B cell (primary cell): ENCODE results near the gene SEC62. TPM values are rescaled to one million over a fixed set of nuclear protein-coding genes. Genes with fewer than 3 reads are reported as not detected.

ENCODE experiments used
- ATAC-seq: fragments of 200-7000 bp; cut with Tn5 transposase; one replicate; pipeline ENCODE4 v1.10.0; 2021; ENCODE audit warnings: low read depth, mild to moderate bottlenecking, moderate number of reproducible peaks, moderate library complexity
- CTCF ChIA-PET: fragments of 350-600 bp; sonication (Branson Sonifier 250); formaldehyde crosslinking; loops from one replicate; lab custom pipeline; 2021; ENCODE audit warnings: antibody characterized with exemption, inconsistent platforms; lab: Charles Lee
- POLR2A ChIA-PET: fragments of 350-600 bp; sonication (Branson Sonifier 250); formaldehyde crosslinking; loops from one replicate; lab custom pipeline; 2021; ENCODE audit warnings: antibody characterized with exemption; lab: Charles Lee
- DNase-seq: peaks from one replicate; pipeline ENCODE4 v3.0.0; 2013
- H2AFZ ChIP-seq: 2 replicates; pipeline ENCODE4 v1.6.1; 2012; ENCODE audit warnings: mild to moderate bottlenecking, low read depth, low read length; ENCODE audit not compliant: insufficient read depth, poor library complexity, severe bottlenecking
- H3K27ac ChIP-seq, 2 donors: 1 replicate in 1 of 2; 2 replicates in 1 of 2; pipeline ENCODE4 v1.5.1; 2012 to 2013; ENCODE audit warnings: low read length in 2 of 2, mild to moderate bottlenecking in 2 of 2, moderate library complexity in 1 of 2
- H3K27me3 ChIP-seq, 4 experiments: fragments of 200-600 bp in 1 of 4; sonication (generic) in 1 of 4; replicated peaks in 1 of 4; 1 replicate in 2 of 4; 2 replicates in 2 of 4; pipeline versions ENCODE4 v1.6.1 to v1.7.0; 2013 to 2016; ENCODE audit warnings: low read length in 3 of 4, mild to moderate bottlenecking in 2 of 4, mixed read lengths in 1 of 4, moderate library complexity in 1 of 4; ENCODE audit not compliant: insufficient read depth in 4 of 4, control insufficient read depth in 3 of 4; ENCODE audit errors: control extremely low read depth in 1 of 4
- H3K36me3 ChIP-seq, 2 experiments: replicated peaks in 1 of 2; 1 replicate in 1 of 2; 2 replicates in 1 of 2; pipeline versions ENCODE4 v1.6.1 to v1.7.1; 2013; ENCODE audit warnings: low read length in 1 of 2; ENCODE audit not compliant: insufficient read depth in 2 of 2, control insufficient read depth in 1 of 2; ENCODE audit errors: control extremely low read depth in 1 of 2, extremely low read depth in 1 of 2
- H3K4me1 ChIP-seq, 2 donors: fragments of 200-600 bp in 1 of 2; sonication (generic) in 1 of 2; 1 replicate in 1 of 2; 2 replicates in 1 of 2; pipeline versions ENCODE4 v1.5.1 to v1.6.1; 2013 to 2017; ENCODE audit warnings: low read length in 2 of 2; ENCODE audit not compliant: control insufficient read depth in 2 of 2, insufficient read depth in 2 of 2
- H3K4me2 ChIP-seq: replicated peaks from 2 replicates; pipeline ENCODE3; 2012; ENCODE audit warnings: mild to moderate bottlenecking, low read depth, low read length; ENCODE audit not compliant: poor library complexity, severe bottlenecking
- H3K4me3 ChIP-seq, 5 experiments: fragments of 200-600 bp in 1 of 5; sonication (generic) in 1 of 5; 1 replicate in 3 of 5; 2 replicates in 2 of 5; pipeline versions ENCODE4 v1.5.1 to v1.7.0; 2011 to 2016; ENCODE audit warnings: low read length in 4 of 5, mild to moderate bottlenecking in 4 of 5, low read depth in 2 of 5, control low read depth in 1 of 5, moderate library complexity in 1 of 5; ENCODE audit not compliant: insufficient read depth in 1 of 5; ENCODE audit errors: control extremely low read depth in 1 of 5, extremely low read depth in 1 of 5
- H3K79me2 ChIP-seq: fragments of 200-600 bp; sonication (generic); one replicate; pipeline ENCODE4 v1.6.0; 2016; ENCODE audit warnings: low read length; ENCODE audit not compliant: control insufficient read depth, insufficient read depth
- H3K9ac ChIP-seq: fragments of 200-600 bp; sonication (generic); 2 replicates; pipeline ENCODE4 v1.6.1; 2017; ENCODE audit warnings: mild to moderate bottlenecking, low read length, moderate library complexity
- H3K9me3 ChIP-seq, 3 donors: one replicate each; pipeline versions ENCODE4 v1.6.1 to v1.7.1; 2013; ENCODE audit warnings: low read length in 2 of 3; ENCODE audit not compliant: control insufficient read depth in 2 of 3, insufficient read depth in 1 of 3; ENCODE audit errors: control extremely low read depth in 1 of 3
- H4K20me1 ChIP-seq: 2 replicates; pipeline ENCODE4 v1.6.0; 2012; ENCODE audit warnings: mild to moderate bottlenecking, low read length; ENCODE audit not compliant: insufficient read depth, control insufficient read depth, poor library complexity, severe bottlenecking
- H3K27ac Mint-ChIP-seq: one replicate; pipeline ENCODE4 v1.8.0; 2021; ENCODE audit warnings: mixed read lengths
- H3K27me3 Mint-ChIP-seq: one replicate; pipeline ENCODE4 v1.8.0; 2021; ENCODE audit warnings: mixed read lengths
- H3K4me1 Mint-ChIP-seq: one replicate; pipeline ENCODE4 v1.8.0; 2021; ENCODE audit warnings: mixed read lengths
- H3K4me3 Mint-ChIP-seq: one replicate; pipeline ENCODE4 v1.8.0; 2021; ENCODE audit warnings: mixed read lengths
- H3K9me3 Mint-ChIP-seq: one replicate; pipeline ENCODE4 v1.8.0; 2022; ENCODE audit warnings: mixed read lengths; ENCODE audit not compliant: insufficient read depth
- EZH2 ChIP-seq: IDR thresholded peaks from 2 replicates; pipeline ENCODE4 v1.6.1; 2012; ENCODE audit warnings: borderline replicate concordance, low read depth, mild to moderate bottlenecking, moderate library complexity, low read length; ENCODE audit not compliant: insufficient read depth, poor library complexity, severe bottlenecking
- WGBS: methylation state at CpG from one replicate; pipeline ENCODE4 v1.1.5; 2013; ENCODE audit warnings: missing lambda C conversion rate; ENCODE audit not compliant: insufficient coverage; 5-methylcytosine and 5-hydroxymethylcytosine counted together
- intact Hi-C: fragments of 100-400 bp; cut with micrococcal nuclease; formaldehyde crosslinking; loops from one replicate; pipeline ENCODE4 v1.10.0; 2022
- polyA plus RNA-seq: library from polyadenylated mRNA; depleted of rRNA; stranded (reverse); fragments of >200 nt; gene quantifications from 2 replicates; pipeline ENCODE4 v1.2.3, GENCODE V29; 2012
- total RNA-seq, 2 donors: library from RNA; stranded (reverse); fragments of 120-200 nt in 1 of 2; gene quantifications; 1 replicate in 1 of 2; 2 replicates in 1 of 2; pipeline versions ENCODE4 v1.2.3 to v1.2.4, GENCODE V29; 2013 to 2022
- TF ChIP-seq, protein P1 (sequence below): fragments of 200-600 bp; IDR thresholded peaks from one replicate; pipeline ENCODE4 v1.8.0; 2022; ENCODE audit warnings: antibody characterized with exemption, mild to moderate bottlenecking

The SEC62 gene
- total and polyA plus RNA-seq, 2 donors (not counting 1 experiment from before 2014, with no cell fraction given): 40.3 to 166 TPM

GRCh38 chr3:170010498-170010897 is 43.9 kb downstream of the SEC62 start:
- Mint-ChIP-seq H3K4me1 (peaks cover 21% of the 10 kb centered on the region), H3K4me3 (no peak overlapping the region), H3K27ac (no peak overlapping the region), H3K27me3 (no peaks in the 10 kb centered on the region), H3K9me3 (no peaks in the 10 kb centered on the region)
- no CpG with 5 or more reads among the region's 4 CpGs for WGBS
- peaks cover 0 to 3% (median 0%) of the 10 kb centered on the region in 3 donors for H3K9me3 ChIP-seq
- H4K20me1 ChIP-seq: no peaks in the 10 kb centered on the region
- DNase-seq: no peak
- H3K79me2 ChIP-seq: peaks cover 6% of the 10 kb centered on the region
- ATAC-seq: no peak
- H3K4me2 ChIP-seq: no peak overlapping the region
- intact Hi-C loops: no loop called here
- TF ChIP-seq, protein P1, sequence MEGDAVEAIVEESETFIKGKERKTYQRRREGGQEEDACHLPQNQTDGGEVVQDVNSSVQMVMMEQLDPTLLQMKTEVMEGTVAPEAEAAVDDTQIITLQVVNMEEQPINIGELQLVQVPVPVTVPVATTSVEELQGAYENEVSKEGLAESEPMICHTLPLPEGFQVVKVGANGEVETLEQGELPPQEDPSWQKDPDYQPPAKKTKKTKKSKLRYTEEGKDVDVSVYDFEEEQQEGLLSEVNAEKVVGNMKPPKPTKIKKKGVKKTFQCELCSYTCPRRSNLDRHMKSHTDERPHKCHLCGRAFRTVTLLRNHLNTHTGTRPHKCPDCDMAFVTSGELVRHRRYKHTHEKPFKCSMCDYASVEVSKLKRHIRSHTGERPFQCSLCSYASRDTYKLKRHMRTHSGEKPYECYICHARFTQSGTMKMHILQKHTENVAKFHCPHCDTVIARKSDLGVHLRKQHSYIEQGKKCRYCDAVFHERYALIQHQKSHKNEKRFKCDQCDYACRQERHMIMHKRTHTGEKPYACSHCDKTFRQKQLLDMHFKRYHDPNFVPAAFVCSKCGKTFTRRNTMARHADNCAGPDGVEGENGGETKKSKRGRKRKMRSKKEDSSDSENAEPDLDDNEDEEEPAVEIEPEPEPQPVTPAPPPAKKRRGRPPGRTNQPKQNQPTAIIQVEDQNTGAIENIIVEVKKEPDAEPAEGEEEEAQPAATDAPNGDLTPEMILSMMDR: no peak
- TF ChIP-seq EZH2: no peak
- no peak overlapping the region for H3K27ac ChIP-seq
- no peak overlapping the region for H3K9ac ChIP-seq
- H3K4me3 ChIP-seq: no peak overlapping the region
- H3K27me3 ChIP-seq: no peaks in the 10 kb centered on the region
- H3K4me1 ChIP-seq: peaks cover 11 to 19% of the 10 kb centered on the region in 2 donors
- no peak overlapping the region for H2AFZ ChIP-seq
- ChIA-PET POLR2A (no interaction called here), CTCF (interaction anchor here (0.6 to 1.9 kb wide), 2 partner anchors 10 to 25 kb away, joined by 3 to 4 read pairs; no protein-coding TSS in a partner anchor)
- no peaks in the 10 kb centered on the region for H3K36me3 ChIP-seq

GRCh38 chr3:170012683-170013400 is 46.2 kb downstream of the SEC62 start:
- H2AFZ ChIP-seq: no peak overlapping the region

More at GRCh38 chr3:170012683-170013400, 46.2 kb downstream of the SEC62 start:
- Histone ChIP-seq H3K4me1 (peaks cover 0 to 5% of the 10 kb centered on the region in 2 donors), H3K79me2 (no peaks in the 10 kb centered on the region), H3K4me2 (no peak overlapping the region), H3K9ac (no peak overlapping the region), H3K27me3 (no peaks in the 10 kb centered on the region), H3K27ac (no peak overlapping the region), H4K20me1 (no peaks in the 10 kb centered on the region), H3K4me3 (no peak overlapping the region), H3K9me3 (peaks cover 0 to 3% (median 0%) of the 10 kb centered on the region in 3 donors), H3K36me3 (no peaks in the 10 kb centered on the region)
- Mint-ChIP-seq H3K9me3 (no peaks in the 10 kb centered on the region), H3K4me1 (peaks cover 6% of the 10 kb centered on the region), H3K27ac (no peak overlapping the region), H3K4me3 (no peak overlapping the region), H3K27me3 (no peaks in the 10 kb centered on the region)
- TF ChIP-seq, protein P1: no peak
- TF ChIP-seq EZH2: no peak
- DNase-seq (no peak), ATAC-seq (no peak)
- intact Hi-C loops: no loop called here
- ChIA-PET POLR2A (no interaction called here), CTCF (no interaction called here)
- WGBS: 78% methylated on average over 4 of the region's 7 CpGs
